ENCODE measurements around the gene RRP12. TPM values are rescaled to one million over a fixed set of nuclear protein-coding genes. Genes with fewer than 3 reads are reported as not detected.

Gene RRP12
- total RNA-seq, 1 donor from 2014 or later: 6.1 TPM

GRCh38 chr10:97445722-97446639 lies 44.8 kb upstream of the RRP12 start, which contains the start of the genes EXOSC1 and ZDHHC16:
Gene EXOSC1 (minus strand): TSS chr10:97446006. CDS start chr10:97445985, 21 bp downstream.
Gene ZDHHC16 (plus strand): TSS chr10:97446175. CDS start chr10:97451676, 5,501 bp downstream.
- H3K27ac Mint-ChIP-seq: no peak within 1 kb of the TSS
- H3K9ac ChIP-seq: peak within 1 kb of the TSS; percentile 61
- H3K4me1 ChIP-seq: peaks cover 22% of the 10 kb centered on the region
- DNase-seq (ENCODE audit: low spot score): peak; percentile 98
- H3K4me1 Mint-ChIP-seq: peaks cover 37% of the 10 kb centered on the region
- H3K79me2 ChIP-seq (ENCODE audit: low read depth): peaks cover 66% of the 10 kb centered on the region
- no peaks in the 10 kb centered on the region for H3K36me3 ChIP-seq
- peak within 1 kb of the TSS; percentile 39 for H2AFZ ChIP-seq (replicated peaks)
- H3F3A ChIP-seq (ENCODE audit: low read depth): peaks cover 17% of the 10 kb centered on the region
- H4K20me1 ChIP-seq (ENCODE audit: low read depth): peaks cover 17% of the 10 kb centered on the region
- no peaks in the 10 kb centered on the region for H3K9me3 Mint-ChIP-seq
- H3K4me3 ChIP-seq: peak within 1 kb of the TSS; percentile 72
- H3K4me3 Mint-ChIP-seq: peak within 1 kb of the TSS; percentile 93
- H3K27me3 ChIP-seq: no peaks in the 10 kb centered on the region
- H3K27me3 Mint-ChIP-seq (ENCODE audit: insufficient read depth, low read depth): peaks cover 2% of the 10 kb centered on the region
- H3K4me2 ChIP-seq: peak within 1 kb of the TSS; percentile 93
- H3K36me3 Mint-ChIP-seq: peaks cover 15% of the 10 kb centered on the region
- no peaks in the 10 kb centered on the region for H3K9me3 ChIP-seq (ENCODE audit: low read depth)
- TF ChIP-seq EZH2 (IDR thresholded peaks at IDR 0.05) (no peak), CTCF (IDR thresholded peaks at IDR 0.05) (peak; percentile 30)
- H3K27ac ChIP-seq: no peak within 1 kb of the TSS

DNA sequence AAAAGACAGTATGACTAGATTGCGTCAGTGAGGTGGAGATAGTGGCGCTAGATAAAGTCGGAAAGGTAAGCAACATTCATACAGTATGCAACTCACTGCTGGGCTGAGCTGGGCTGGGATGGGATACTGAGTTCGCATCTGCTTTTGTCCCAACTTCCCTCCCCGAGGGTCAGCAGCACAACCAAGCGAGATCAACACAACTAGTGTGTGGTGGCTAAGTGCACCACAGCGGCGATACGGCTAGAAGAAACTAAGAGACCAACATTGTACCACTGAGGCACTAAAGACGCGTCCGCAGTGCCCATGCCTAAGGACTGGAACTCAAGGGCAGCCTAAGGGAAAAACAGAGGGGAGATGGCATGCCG lies 44.2 kb upstream of the RRP12 start:
- H3K9me3 Mint-ChIP-seq: no peaks in the 10 kb centered on the region
- Histone ChIP-seq H4K20me1 (ENCODE audit: low read depth) (peaks cover 10% of the 10 kb centered on the region), H3K9ac (peak overlapping the region; percentile 61), H3K79me2 (ENCODE audit: low read depth) (peaks cover 59% of the 10 kb centered on the region), H3F3A (ENCODE audit: low read depth) (peaks cover 14% of the 10 kb centered on the region), H3K4me2 (peak overlapping the region; percentile 93), H3K4me1 (peaks cover 19% of the 10 kb centered on the region), H3K4me3 (peak overlapping the region; percentile 72), H3K27ac (no peak overlapping the region), H3K9me3 (ENCODE audit: low read depth) (no peaks in the 10 kb centered on the region), H3K27me3 (no peaks in the 10 kb centered on the region), H2AFZ (replicated peaks) (peak overlapping the region; percentile 23), H3K36me3 (no peaks in the 10 kb centered on the region)
- H3K36me3 Mint-ChIP-seq: peaks cover 11% of the 10 kb centered on the region
- no peak for DNase-seq (ENCODE audit: low spot score)
- H3K4me3 Mint-ChIP-seq: peak overlapping the region; percentile 93
- H3K27ac Mint-ChIP-seq: no peak overlapping the region
- no peak for TF ChIP-seq CTCF (IDR thresholded peaks at IDR 0.05)
- no peak for TF ChIP-seq EZH2phosphoT487 (IDR thresholded peaks at IDR 0.05)
- no peak for TF ChIP-seq EZH2 (IDR thresholded peaks at IDR 0.05)
- peaks cover 32% of the 10 kb centered on the region for H3K4me1 Mint-ChIP-seq
- no peaks in the 10 kb centered on the region for H3K27me3 Mint-ChIP-seq (ENCODE audit: insufficient read depth, low read depth)

DNA sequence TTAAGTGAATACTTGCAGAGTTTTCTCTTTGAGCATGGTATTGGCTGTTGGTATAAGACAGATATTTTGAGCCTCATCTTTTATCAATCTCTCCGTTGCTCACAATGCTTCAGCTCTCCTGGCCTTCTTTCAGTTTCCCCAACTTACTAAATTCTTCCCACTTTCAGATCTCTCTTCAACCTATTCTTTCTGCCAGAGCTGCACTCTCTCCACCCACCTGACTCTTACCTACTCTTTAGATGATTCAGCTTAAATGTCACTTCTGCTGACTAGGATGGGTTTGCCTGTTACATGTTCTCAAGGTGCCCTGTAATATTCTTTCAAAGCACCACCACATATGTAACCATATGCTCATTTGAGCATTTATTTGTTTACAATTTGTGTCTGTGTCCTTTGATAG lies 43.1 kb upstream of the RRP12 start:
- Histone ChIP-seq H3K9ac (no peak overlapping the region), H3F3A (ENCODE audit: low read depth) (peaks cover 7% of the 10 kb centered on the region), H2AFZ (replicated peaks) (no peak overlapping the region), H3K36me3 (no peaks in the 10 kb centered on the region), H3K27me3 (no peaks in the 10 kb centered on the region), H3K9me3 (ENCODE audit: low read depth) (no peaks in the 10 kb centered on the region), H3K4me3 (peak overlapping the region; percentile 72), H3K4me1 (peaks cover 17% of the 10 kb centered on the region), H4K20me1 (ENCODE audit: low read depth) (peaks cover 9% of the 10 kb centered on the region), H3K4me2 (peak overlapping the region; percentile 93), H3K27ac (no peak overlapping the region), H3K79me2 (ENCODE audit: low read depth) (peaks cover 53% of the 10 kb centered on the region)
- Mint-ChIP-seq H3K4me1 (peaks cover 29% of the 10 kb centered on the region), H3K4me3 (peak overlapping the region; percentile 93), H3K36me3 (peaks cover 13% of the 10 kb centered on the region), H3K27ac (no peak overlapping the region), H3K9me3 (no peaks in the 10 kb centered on the region), H3K27me3 (ENCODE audit: insufficient read depth, low read depth) (no peaks in the 10 kb centered on the region)
- DNase-seq (ENCODE audit: low spot score): no peak
- no peak for TF ChIP-seq EZH2 (IDR thresholded peaks at IDR 0.05)
- TF ChIP-seq CTCF (IDR thresholded peaks at IDR 0.05): no peak

Measured in neural progenitor cell (in vitro differentiated cells).